Measurements from ENCODE around the gene RAPGEF3. TPM values are rescaled to one million over a fixed set of nuclear protein-coding genes. Genes with fewer than 3 reads are reported as not detected.

RAPGEF3 gene
- total RNA-seq, 2 donors from 2014 or later, result 11.4 to 19.6 TPM

- peaks cover 19% of the 10 kb centered on the region for H3K4me1 Mint-ChIP-seq
- H3K4me3 Mint-ChIP-seq, result no peak overlapping the region
- TF ChIP-seq CTCF (conservative IDR thresholded peaks at IDR 0.05), result no peak
- WGBS, 2 experiments (ENCODE audit: insufficient coverage in 1 of 2, insufficient read length in 1 of 2), result 98 to 100% methylated on average over 1 to 2 of the region's 2 CpGs
- H3K36me3 Mint-ChIP-seq (ENCODE audit: low read depth), result no peaks in the 10 kb centered on the region
- no peak overlapping the region for H3K27ac Mint-ChIP-seq
- peaks cover 1% of the 10 kb centered on the region for H3K27me3 Mint-ChIP-seq (ENCODE audit: insufficient read depth)
- H3K9me3 ChIP-seq (ENCODE audit: control insufficient read depth, low read length), result no peaks in the 10 kb centered on the region
- no peak overlapping the region for H3K9ac ChIP-seq (ENCODE audit: extremely low read depth, low read length, poor library complexity, severe bottlenecking)
- peaks cover 5% of the 10 kb centered on the region for H3K4me1 ChIP-seq (ENCODE audit: control insufficient read depth, insufficient read depth, low read length)
- no peaks in the 10 kb centered on the region for H3K36me3 ChIP-seq (ENCODE audit: control insufficient read depth, insufficient read depth, low read length)
- H3K9me3 Mint-ChIP-seq, result no peaks in the 10 kb centered on the region
- no peaks in the 10 kb centered on the region for H3K27me3 ChIP-seq (ENCODE audit: control insufficient read depth, insufficient read depth, low read length, poor library complexity, severe bottlenecking)
- no peak overlapping the region for H3K27ac ChIP-seq (ENCODE audit: low read depth, low read length)
- DNase-seq, result no peak
- H3K4me3 ChIP-seq (ENCODE audit: low read length), result no peak overlapping the region
These were observed 49.0 kb downstream of the RAPGEF3 start for GRCh38 chr12:47709671-47710070.

- Mint-ChIP-seq H3K36me3 (ENCODE audit: low read depth) (no peaks in the 10 kb centered on the region), H3K4me1 (peaks cover 19% of the 10 kb centered on the region), H3K4me3 (no peak overlapping the region), H3K9me3 (no peaks in the 10 kb centered on the region), H3K27me3 (ENCODE audit: insufficient read depth) (peaks cover 1% of the 10 kb centered on the region), H3K27ac (no peak overlapping the region)
- Histone ChIP-seq H3K27me3 (ENCODE audit: control insufficient read depth, insufficient read depth, low read length, poor library complexity, severe bottlenecking) (no peaks in the 10 kb centered on the region), H3K9me3 (ENCODE audit: control insufficient read depth, low read length) (no peaks in the 10 kb centered on the region), H3K4me3 (ENCODE audit: low read length) (no peak overlapping the region), H3K27ac (ENCODE audit: low read depth, low read length) (no peak overlapping the region), H3K9ac (ENCODE audit: extremely low read depth, low read length, poor library complexity, severe bottlenecking) (no peak overlapping the region), H3K4me1 (ENCODE audit: control insufficient read depth, insufficient read depth, low read length) (peaks cover 5% of the 10 kb centered on the region), H3K36me3 (ENCODE audit: control insufficient read depth, insufficient read depth, low read length) (no peaks in the 10 kb centered on the region)
- 85 to 90% methylated on average over 2 to 4 of the region's 4 CpGs for WGBS, 2 experiments (ENCODE audit: insufficient coverage in 1 of 2, insufficient read length in 1 of 2)
- TF ChIP-seq CTCF (conservative IDR thresholded peaks at IDR 0.05), result no peak
- DNase-seq, result no peak
These were observed 49.4 kb downstream of the RAPGEF3 start for GRCh38 chr12:47709237-47709636.

- Mint-ChIP-seq H3K4me3 (no peak overlapping the region), H3K27me3 (ENCODE audit: insufficient read depth) (no peaks in the 10 kb centered on the region)
- WGBS, 2 experiments (ENCODE audit: insufficient coverage in 1 of 2, insufficient read length in 1 of 2), result 84 to 91% methylated on average over 4 to 5 of the region's 5 CpGs
These were observed 50.7 kb downstream of the RAPGEF3 start for GRCh38 chr12:47707905-47708543.

More at GRCh38 chr12:47707905-47708543, 50.7 kb downstream of the RAPGEF3 start:
- Histone ChIP-seq H3K4me3 (ENCODE audit: low read length) (no peak overlapping the region), H3K9ac (ENCODE audit: extremely low read depth, low read length, poor library complexity, severe bottlenecking) (no peak overlapping the region), H3K27me3 (ENCODE audit: control insufficient read depth, insufficient read depth, low read length, poor library complexity, severe bottlenecking) (no peaks in the 10 kb centered on the region), H3K4me1 (ENCODE audit: control insufficient read depth, insufficient read depth, low read length) (peaks cover 5% of the 10 kb centered on the region), H3K9me3 (ENCODE audit: control insufficient read depth, low read length) (no peaks in the 10 kb centered on the region), H3K27ac (ENCODE audit: low read depth, low read length) (no peak overlapping the region), H3K36me3 (ENCODE audit: control insufficient read depth, insufficient read depth, low read length) (peaks cover 4% of the 10 kb centered on the region)
- H3K4me1 Mint-ChIP-seq, result peaks cover 27% of the 10 kb centered on the region
- DNase-seq, result no peak
- TF ChIP-seq CTCF (conservative IDR thresholded peaks at IDR 0.05), result no peak
- no peaks in the 10 kb centered on the region for H3K36me3 Mint-ChIP-seq (ENCODE audit: low read depth)
- H3K27ac Mint-ChIP-seq, result no peak overlapping the region
- no peaks in the 10 kb centered on the region for H3K9me3 Mint-ChIP-seq

All from endodermal cell (in vitro differentiated cells).